HG03175 (cell line): ENCODE results near the gene CDKN2D.

Experiments
- ATAC-seq: cut with Tn5 transposase; IDR thresholded peaks from one replicate; pipeline ENCODE4 v1.9.1; 2021; ENCODE audit warnings: mild to moderate bottlenecking, moderate library complexity; ENCODE audit not compliant: unreplicated experiment

The CDKN2D gene

GRCh38 chr19:10521461-10522171 is 47.2 kb downstream of the CDKN2D start:
- no peak for ATAC-seq

- ATAC-seq = no peak
These were observed 48.0 kb downstream of the CDKN2D start for GRCh38 chr19:10520652-10521318.

- ATAC-seq = no peak
These were observed 49.4 kb downstream of the CDKN2D start for GRCh38 chr19:10519421-10519820.

- no peak for ATAC-seq
These were observed 50.1 kb downstream of the CDKN2D start for GRCh38 chr19:10518444-10519361.

- no peak for ATAC-seq
These were observed 50.9 kb downstream of the CDKN2D start for GRCh38 chr19:10517760-10518443.

- ATAC-seq = no peak
These were observed 51.4 kb downstream of the CDKN2D start, which contains the start of gene S1PR5 for GRCh38 chr19:10517361-10517759. Gene S1PR5 (minus strand): TSS chr19:10517447. CDS start chr19:10515011, 2,436 bp downstream.

GRCh38 chr19:10516671-10517286 is 52.0 kb downstream of the CDKN2D start:
- no peak for ATAC-seq
